NB4 (cell line): Measurements from ENCODE around the gene DOK1.

Experiments used
- DNase-seq: peaks from one replicate; pipeline ENCODE4 v3.0.0; 2010; ENCODE audit warnings: low read depth
- H3K4me3 ChIP-seq: one replicate; pipeline ENCODE4 v1.5.1; 2011; ENCODE audit warnings: mild to moderate bottlenecking, low read depth, low read length, moderate library complexity
- MYC ChIP-seq: IDR thresholded peaks from 2 replicates; pipeline ENCODE4 v1.6.1; 2011; ENCODE audit warnings: low read depth, low read length
- POLR2A ChIP-seq: IDR thresholded peaks from 2 replicates; pipeline ENCODE4 v1.6.1; 2011; ENCODE audit warnings: mild to moderate bottlenecking; ENCODE audit not compliant: insufficient read length; ENCODE audit errors: extremely low read depth
- TF ChIP-seq, protein P1 (sequence below): IDR thresholded peaks from one replicate; pipeline ENCODE4 v1.5.1; 2012; ENCODE audit warnings: low read depth, low read length
- TF ChIP-seq, protein P2 (sequence below): IDR thresholded peaks from 2 replicates; pipeline ENCODE4 v1.6.1; 2011; ENCODE audit warnings: low read depth, low read length

The DOK1 gene

DNA sequence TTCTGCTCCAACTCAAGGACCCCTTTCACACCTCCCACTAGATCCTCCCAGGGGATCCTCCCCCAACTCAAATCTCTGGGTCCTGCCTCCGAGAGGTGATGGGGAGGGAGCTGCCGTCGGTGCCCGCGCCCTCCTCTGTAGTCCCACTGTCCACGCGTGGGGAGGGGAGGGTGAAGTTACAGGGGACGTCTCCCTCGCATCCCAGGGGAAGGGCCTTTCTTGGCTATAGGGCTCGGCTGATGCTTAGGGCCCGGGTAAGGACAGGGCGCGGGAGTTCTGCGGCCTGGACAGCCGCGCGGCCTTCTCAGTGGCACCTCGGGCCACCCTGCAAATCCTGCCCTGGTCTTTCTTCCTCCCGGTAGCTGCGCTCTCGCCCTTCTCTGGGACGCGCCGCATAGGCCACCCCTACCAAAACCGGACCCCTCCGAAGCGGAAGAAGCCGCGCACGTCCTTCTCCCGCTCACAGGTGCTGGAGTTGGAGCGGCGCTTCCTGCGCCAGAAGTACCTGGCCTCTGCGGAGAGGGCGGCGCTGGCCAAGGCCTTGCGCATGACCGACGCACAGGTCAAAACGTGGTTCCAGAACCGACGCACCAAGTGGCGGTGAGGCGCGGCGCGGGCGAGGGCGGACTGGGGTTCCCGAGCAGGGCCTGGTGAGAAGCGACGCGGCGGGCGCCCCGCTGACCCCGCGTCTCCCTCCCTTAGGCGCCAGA is 39.1 kb upstream of the DOK1 start:
- TF ChIP-seq MYC (no peak), POLR2A (no peak)
- TF ChIP-seq, protein P1, sequence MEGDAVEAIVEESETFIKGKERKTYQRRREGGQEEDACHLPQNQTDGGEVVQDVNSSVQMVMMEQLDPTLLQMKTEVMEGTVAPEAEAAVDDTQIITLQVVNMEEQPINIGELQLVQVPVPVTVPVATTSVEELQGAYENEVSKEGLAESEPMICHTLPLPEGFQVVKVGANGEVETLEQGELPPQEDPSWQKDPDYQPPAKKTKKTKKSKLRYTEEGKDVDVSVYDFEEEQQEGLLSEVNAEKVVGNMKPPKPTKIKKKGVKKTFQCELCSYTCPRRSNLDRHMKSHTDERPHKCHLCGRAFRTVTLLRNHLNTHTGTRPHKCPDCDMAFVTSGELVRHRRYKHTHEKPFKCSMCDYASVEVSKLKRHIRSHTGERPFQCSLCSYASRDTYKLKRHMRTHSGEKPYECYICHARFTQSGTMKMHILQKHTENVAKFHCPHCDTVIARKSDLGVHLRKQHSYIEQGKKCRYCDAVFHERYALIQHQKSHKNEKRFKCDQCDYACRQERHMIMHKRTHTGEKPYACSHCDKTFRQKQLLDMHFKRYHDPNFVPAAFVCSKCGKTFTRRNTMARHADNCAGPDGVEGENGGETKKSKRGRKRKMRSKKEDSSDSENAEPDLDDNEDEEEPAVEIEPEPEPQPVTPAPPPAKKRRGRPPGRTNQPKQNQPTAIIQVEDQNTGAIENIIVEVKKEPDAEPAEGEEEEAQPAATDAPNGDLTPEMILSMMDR = no peak
- TF ChIP-seq, protein P2, sequence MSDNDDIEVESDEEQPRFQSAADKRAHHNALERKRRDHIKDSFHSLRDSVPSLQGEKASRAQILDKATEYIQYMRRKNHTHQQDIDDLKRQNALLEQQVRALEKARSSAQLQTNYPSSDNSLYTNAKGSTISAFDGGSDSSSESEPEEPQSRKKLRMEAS = no peak
- DNase-seq = no peak
- H3K4me3 ChIP-seq = no peak overlapping the region

DNA sequence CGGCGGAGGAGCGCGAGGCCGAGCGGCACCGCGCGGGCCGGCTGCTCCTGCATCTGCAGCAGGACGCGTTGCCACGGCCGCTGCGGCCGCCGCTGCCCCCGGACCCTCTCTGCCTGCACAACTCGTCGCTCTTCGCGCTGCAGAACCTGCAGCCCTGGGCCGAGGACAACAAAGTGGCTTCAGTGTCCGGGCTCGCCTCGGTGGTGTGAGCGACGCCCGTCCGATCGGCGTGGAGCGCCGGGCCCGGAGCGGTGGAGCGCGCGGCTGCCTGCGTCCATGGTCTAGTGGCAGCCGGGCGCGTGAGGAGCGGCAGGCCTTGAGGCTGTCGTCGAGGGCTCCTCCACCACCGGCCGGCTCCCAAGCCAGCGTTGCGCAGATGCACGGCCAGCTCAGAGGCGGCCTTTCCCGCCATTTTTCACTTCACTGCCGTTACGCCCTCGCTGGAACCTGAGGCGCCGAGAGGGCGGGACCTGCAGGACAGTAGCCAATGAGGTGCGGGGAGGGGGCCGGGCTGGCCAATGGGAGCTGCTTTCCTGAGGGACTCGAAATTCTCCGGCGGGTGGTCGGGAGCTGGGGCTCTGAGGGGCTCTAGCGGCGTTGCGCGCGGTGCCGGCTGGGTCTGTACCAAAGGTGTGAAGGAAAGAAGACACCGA is 38.4 kb upstream of the DOK1 start:
- H3K4me3 ChIP-seq = no peak overlapping the region
- TF ChIP-seq, protein P1 = no peak
- TF ChIP-seq POLR2A (no peak), MYC (no peak)
- no peak for DNase-seq

DNA sequence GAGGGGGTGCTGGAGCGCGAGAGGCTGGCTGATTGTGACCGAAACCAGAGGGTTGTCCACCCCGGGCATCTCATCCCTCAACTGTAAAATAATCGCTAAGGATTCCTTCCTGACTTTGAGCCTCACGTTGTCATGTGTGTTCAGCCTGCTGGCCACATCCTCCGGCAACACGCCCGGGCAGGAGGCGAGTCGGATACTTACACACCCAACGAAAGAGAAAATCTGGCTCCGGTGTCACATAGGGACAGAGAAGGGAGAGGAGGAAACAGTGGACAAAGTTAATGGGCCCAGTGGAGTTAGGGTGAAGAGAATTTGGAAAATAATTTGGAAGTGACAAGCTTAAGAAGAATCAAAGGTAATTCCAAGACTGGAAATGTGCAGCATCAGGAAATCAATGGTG is 37.9 kb upstream of the DOK1 start:
- no peak for DNase-seq
- no peak for TF ChIP-seq POLR2A
- TF ChIP-seq, protein P1 = no peak
- no peak for TF ChIP-seq MYC
- TF ChIP-seq, protein P2 = no peak
- no peak overlapping the region for H3K4me3 ChIP-seq

DNA sequence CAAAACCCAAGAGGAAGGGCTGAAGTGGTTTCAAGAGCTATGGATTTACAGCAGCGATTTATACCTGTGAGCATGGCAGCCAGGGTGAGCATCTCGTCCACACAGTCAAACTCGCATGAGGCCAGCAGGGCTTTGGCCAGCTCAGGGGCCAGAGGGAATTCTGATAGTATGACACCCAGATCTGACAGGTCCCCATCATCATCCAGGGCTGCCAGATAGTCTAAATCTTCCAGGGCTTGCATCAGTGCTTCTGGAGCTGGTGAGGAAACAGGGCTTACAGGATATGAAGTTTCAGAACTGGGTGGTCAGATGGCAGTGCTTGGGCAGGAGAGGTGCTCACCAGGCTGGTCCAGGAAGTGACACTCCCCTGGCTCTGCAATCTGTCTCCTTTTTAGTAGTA is 32.0 kb upstream of the DOK1 start:
- H3K4me3 ChIP-seq = no peak overlapping the region
- DNase-seq = no peak
- TF ChIP-seq MYC (no peak), POLR2A (no peak)
- TF ChIP-seq, protein P2 = no peak
- TF ChIP-seq, protein P1 = no peak

DNA sequence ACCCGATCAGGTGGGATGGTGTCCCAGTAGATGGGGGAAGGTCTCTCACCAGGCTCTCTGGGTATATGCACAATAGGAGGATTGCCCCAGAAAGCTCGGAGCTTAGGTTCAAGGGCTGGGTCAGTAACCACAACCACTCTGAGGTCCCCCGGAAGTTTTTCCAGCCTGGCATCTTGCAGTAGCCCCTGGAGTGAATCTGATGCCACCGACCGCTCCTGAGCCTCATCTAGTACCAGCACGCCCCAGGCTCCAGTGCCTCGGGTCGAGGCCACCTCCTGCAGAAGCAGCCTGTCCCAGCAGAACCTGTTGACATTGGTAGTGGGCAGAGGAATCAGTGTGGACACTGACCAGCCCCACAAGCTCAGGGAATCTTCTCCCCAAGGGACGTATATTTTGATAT is 30.5 kb upstream of the DOK1 start:
- TF ChIP-seq POLR2A = no peak
- TF ChIP-seq, protein P2 = no peak
- no peak for TF ChIP-seq MYC
- TF ChIP-seq, protein P1 = no peak
- DNase-seq = no peak
- H3K4me3 ChIP-seq = no peak overlapping the region
